Measurements from ENCODE around the gene XRN1.

Gene XRN1

DNA sequence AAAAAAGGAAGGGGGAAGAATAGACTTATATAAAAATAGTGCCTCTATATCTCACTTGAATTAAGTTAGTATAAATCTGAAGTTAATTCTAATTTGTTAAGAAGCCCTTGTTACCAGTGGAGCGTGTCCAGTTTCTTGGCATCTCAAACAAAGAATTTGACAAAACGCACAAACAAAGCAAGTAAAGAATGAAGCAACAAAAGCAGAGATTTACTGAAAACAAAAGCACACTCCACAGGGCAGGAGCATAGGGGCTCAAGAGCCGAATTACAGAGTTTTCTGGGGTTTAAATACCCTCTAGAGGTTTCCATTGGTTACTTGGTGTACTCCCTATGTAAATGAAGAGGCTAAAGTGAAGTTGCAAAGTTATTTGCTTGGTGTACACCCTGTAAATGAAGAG, 188.5 kb downstream of the XRN1 start:
- no peak for DNase-seq

DNA sequence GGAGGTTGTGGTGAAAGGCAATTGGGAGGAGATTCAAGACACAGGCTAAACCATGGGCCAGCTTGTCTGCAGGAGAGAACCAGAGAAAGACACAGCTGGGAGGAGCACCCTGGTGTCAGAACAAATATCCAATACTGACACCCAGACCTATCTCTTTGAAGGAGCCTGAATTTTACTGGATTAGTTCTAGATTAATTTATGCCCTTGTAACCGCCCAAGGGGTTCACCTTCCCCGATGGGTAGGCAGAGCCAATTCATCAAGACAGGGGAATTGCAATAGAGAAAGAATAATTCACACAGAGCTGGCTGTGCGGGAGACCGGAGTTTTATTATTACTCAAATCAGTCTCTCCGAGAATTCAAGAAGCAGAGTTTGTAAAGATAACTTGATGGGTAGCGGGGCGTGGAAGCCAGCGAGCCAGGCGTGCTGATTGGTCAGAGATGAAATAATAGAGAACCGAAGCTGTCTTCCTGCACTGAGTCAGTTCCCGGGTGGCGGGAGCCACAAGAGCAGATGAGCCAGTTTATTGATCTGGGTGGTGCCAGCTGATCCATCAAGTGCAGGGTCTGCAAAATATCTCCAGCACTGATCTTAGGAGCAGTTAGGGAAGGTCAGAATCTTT, 191.0 kb downstream of the XRN1 start:
- DNase-seq = no peak

Measured in activated gamma-delta T cell (primary cell).